Esophagus muscularis mucosa (tissue), 4 donors: ENCODE measurements around the gene ADAMTS9.

Experiments
- CTCF ChIP-seq, 3 experiments: fragments of 200-600 bp in 2 of 3; fragments of 450-650 bp in 1 of 3; sonication (generic) in 2 of 3; IDR thresholded peaks; one replicate each; pipeline ENCODE4 v1.5.1; 2017 to 2019; ENCODE audit warnings: antibody characterized with exemption in 3 of 3, mild to moderate bottlenecking in 2 of 3, moderate library complexity in 1 of 3
- EP300 ChIP-seq: sonication (generic); formaldehyde crosslinking; IDR thresholded peaks from one replicate; pipeline ENCODE4 v1.6.1; 2017; ENCODE audit warnings: antibody characterized with exemption
- POLR2A ChIP-seq: fragments of 450-650 bp; IDR thresholded peaks from one replicate; pipeline ENCODE4 v1.6.1; 2017; ENCODE audit warnings: antibody characterized with exemption, moderate library complexity, mild to moderate bottlenecking, low read depth
- POLR2AphosphoS5 ChIP-seq, 2 donors: sonication (generic); formaldehyde crosslinking; IDR thresholded peaks; one replicate each; pipeline ENCODE4 v1.6.1; 2017; ENCODE audit warnings: antibody characterized with exemption in 2 of 2

- TF ChIP-seq CTCF (IDR thresholded peaks at IDR 0.05) (no peak), POLR2A (no peak), POLR2AphosphoS5 (IDR thresholded peaks at IDR 0.05) (no peak), EP300 (no peak)
These were observed 181.5 kb downstream of the ADAMTS9 start for GRCh38 chr3:64506255-64506654.
